SK-N-SH treated with all-trans-retinoic acid at 6 μM for 48 hours (cell line): ENCODE measurements around the gene FOSL2.

Experiments
- CSDC2 ChIP-seq: fragments of 250-450 bp; sonication (Bioruptor Pico); IDR thresholded peaks from 2 replicates; pipeline ENCODE4 v1.5.0; 2020; ENCODE audit warnings: mild to moderate bottlenecking, moderate library complexity
- ISL1 ChIP-seq: fragments of 250-450 bp; sonication (Bioruptor Pico); IDR thresholded peaks from 2 replicates; pipeline ENCODE4 v2.1.2; 2022; ENCODE audit warnings: mild to moderate bottlenecking, moderate library complexity
- POU6F1 ChIP-seq: fragments of 250-450 bp; sonication (Bioruptor Pico); IDR thresholded peaks from 2 replicates; pipeline ENCODE4 v1.8.0; 2021; ENCODE audit warnings: low read depth, mild to moderate bottlenecking, moderate library complexity, borderline replicate concordance
- RARB ChIP-seq: fragments of 250-450 bp; sonication (Bioruptor Pico); IDR thresholded peaks from 2 replicates; pipeline ENCODE4 v1.8.0; 2021; ENCODE audit warnings: mild to moderate bottlenecking, moderate library complexity
- TCF4 ChIP-seq: fragments of 250-450 bp; sonication (Bioruptor Pico); IDR thresholded peaks from 2 replicates; pipeline ENCODE4 v1.8.0; 2021; ENCODE audit warnings: mild to moderate bottlenecking, moderate library complexity, borderline replicate concordance
- ZFP30 ChIP-seq: fragments of 450-650 bp; formaldehyde crosslinking; IDR thresholded peaks from 2 replicates; pipeline ENCODE4 v1.5.0; 2022; ENCODE audit warnings: mild to moderate bottlenecking, moderate library complexity

DNA sequence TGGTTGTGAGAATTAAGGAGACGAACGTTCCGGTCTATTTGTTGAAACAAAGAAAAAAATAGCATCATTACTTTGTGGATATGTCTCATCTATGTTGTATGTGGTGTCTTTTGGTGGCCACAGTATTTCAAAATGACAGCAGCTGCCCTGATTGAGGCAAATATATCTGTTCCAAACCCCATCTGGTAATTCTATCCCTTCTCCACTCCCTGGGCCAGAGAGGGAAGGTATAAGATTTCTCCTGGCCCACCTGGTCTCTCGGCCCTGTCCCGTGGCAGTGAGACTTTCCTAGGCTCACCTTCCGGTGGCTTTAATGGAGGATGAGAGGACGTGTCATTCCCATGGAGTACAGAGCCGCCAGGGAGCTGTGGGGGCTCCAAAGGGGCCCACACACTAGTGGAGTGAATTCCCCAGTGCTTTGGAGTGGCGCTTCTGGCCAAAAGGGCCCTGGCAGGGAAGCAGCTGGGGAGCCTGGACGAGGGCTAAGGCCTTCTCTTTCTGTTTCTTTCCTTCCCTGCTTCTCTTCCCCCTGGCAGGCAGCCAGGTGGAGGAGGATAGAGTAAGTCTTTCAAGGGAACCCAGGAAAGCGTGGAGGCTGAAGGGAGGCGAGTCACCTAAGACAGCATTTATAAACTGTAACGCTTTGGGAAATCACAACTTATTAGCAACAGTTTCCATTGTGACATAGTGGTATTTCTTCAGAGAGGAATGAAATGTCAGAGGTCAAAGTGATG is 5.6 kb downstream of the FOSL2 start:
- no peak for TF ChIP-seq POU6F1 (CRISPR knock-in tag)
- TF ChIP-seq CSDC2: no peak
- TF ChIP-seq ISL1: no peak
- TF ChIP-seq RARB (CRISPR knock-in tag): no peak
- no peak for TF ChIP-seq TCF4 (CRISPR knock-in tag)
- TF ChIP-seq ZFP30 (CRISPR knock-in tag): no peak
